Measurements from ENCODE around the gene MYO1A. TPM values are rescaled to one million over a fixed set of nuclear protein-coding genes. Genes with fewer than 3 reads are reported as not detected.

The MYO1A gene
- total and polyA plus RNA-seq, 12 donors: 0.01 to 0.08 TPM; not detected in 10

DNA sequence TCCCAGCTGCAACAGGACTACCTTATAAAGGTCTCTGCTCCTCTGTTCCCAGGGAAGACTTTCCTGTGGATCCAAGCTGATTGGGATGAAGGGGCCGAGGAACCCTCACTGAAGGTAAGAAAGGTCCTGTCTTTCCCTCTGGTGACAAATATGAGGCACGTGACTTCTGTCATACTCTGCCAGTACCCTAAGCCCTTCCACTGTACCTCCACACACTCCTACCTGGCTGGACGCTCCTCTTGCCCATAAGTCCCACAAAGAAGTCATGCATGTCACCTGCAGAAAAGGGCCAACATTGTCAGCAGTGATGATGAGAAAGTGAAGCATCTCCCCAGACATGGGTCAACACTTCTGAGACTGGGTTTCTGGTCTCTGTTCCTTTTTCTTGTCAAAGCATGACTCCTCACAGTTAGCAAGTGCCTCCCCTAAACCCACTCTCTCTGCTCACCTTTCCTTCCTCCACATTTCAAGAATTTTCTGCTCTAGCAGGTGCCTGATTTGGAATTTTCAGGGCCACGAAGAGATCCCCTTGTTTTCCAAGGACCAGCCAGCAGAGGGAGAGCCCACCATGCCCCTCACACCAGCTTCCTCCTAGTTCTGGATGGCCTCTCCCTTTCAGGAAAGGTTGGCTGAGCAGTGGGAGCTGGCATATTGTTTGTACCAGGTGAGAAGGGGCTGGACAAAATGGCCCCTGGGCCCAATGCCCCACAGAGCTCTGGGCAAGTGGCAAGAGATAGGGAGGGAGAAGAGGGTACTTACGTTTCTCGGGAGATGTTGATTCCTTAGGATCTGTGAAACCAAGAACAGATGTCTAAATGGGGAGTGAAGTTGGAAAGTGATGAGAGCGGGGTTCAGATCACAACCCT lies 37.1 kb downstream of the MYO1A start:
- no peak for TF ChIP-seq CTCF (IDR thresholded peaks at IDR 0.05)
- WGBS, 2 donors: 80 to 83% methylated on average over 7 of the region's 7 CpGs
- H3K9me3 ChIP-seq: no peaks in the 10 kb centered on the region
- ATAC-seq (no peak), DNase-seq (no peak)
- no peaks in the 10 kb centered on the region for H3K36me3 ChIP-seq
- intact Hi-C loops (cut with DNase I): loop anchor here in 4 of 10 donors (5.0 to 10.0 kb wide), 2 partner anchors 44 to 102 kb away; partner anchors contain the start of gene STAT6 (in 1 of the 4)
- H3K27ac ChIP-seq: no peak overlapping the region
- peaks cover 0 to 3% (median 0%) of the 10 kb centered on the region in 9 donors for H3K4me1 ChIP-seq
- H3K4me3 ChIP-seq: no peak overlapping the region
- H3K27me3 ChIP-seq: peaks cover 0 to 44% (median 34%) of the 10 kb centered on the region in 7 donors

DNA sequence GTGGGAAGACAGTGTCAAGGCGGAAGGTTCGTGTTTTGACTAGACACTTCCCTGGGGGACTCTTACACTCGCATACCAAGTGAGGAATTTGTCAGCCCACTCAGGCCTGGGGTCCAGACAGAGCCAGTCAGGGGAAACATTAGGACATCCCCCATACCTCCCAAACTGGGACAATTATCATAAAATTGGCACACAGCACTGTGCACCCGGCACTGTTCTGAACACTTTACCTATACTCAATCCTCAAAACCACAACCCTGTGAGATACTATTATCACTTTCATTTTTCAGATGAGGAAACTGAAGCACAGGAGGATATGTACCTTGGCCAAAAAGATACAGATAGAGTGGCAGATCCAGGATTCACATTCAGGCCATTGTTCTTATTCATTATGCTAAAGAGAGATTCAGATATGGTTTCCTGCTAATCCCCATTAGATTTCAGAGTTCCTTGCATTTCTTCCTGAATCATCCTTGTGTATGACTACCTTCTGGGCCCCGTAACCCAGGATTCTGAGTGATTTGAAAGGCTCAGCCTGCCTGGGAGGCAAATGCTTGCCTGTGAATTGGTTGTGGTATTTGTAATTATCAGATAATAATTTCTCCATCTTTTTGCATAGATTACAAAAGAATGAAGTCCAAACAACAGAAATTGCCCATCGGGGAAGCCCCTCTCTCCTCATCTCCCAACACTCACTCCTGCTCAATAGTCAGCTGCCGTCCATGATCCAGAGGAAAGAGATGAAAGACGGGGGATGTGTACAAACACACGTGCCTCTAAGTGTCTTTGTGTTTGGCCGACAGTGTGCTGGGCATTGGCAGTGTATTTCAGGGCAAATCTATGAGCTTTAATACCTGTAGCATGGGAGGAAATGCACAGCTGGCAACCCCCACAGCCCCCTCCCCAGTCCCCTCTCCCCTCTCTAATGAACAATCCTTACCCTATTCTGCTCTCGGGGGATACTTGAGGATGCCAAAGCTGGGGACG lies 38.2 kb downstream of the MYO1A start:
- peaks cover 0 to 38% (median 34%) of the 10 kb centered on the region in 7 donors for H3K27me3 ChIP-seq
- ATAC-seq: no peak
- no peak for TF ChIP-seq CTCF (IDR thresholded peaks at IDR 0.05)
- WGBS, 2 donors: 54 to 58% methylated on average over 12 of the region's 12 CpGs
- no peaks in the 10 kb centered on the region for H3K36me3 ChIP-seq
- DNase-seq: no peak
- H3K27ac ChIP-seq: no peak overlapping the region
- no peaks in the 10 kb centered on the region for H3K9me3 ChIP-seq
- intact Hi-C loops (cut with DNase I): loop anchor here in 4 of 10 donors (5.0 to 10.0 kb wide), 2 partner anchors 46 to 103 kb away; partner anchors contain the start of gene STAT6 (in 1 of the 4)
- H3K4me3 ChIP-seq: no peak overlapping the region
- peaks cover 0 to 9% (median 3%) of the 10 kb centered on the region in 9 donors for H3K4me1 ChIP-seq

- 54 to 62% methylated on average over 4 of the region's 4 CpGs for WGBS, 2 donors
Measured at GRCh38 chr12:57010627-57011247, 39.2 kb downstream of the MYO1A start.

More at GRCh38 chr12:57010627-57011247, 39.2 kb downstream of the MYO1A start:
- peaks cover 0 to 13% (median 7%) of the 10 kb centered on the region in 9 donors for H3K4me1 ChIP-seq
- intact Hi-C loops (cut with DNase I): loop anchor here in 4 of 10 donors (5.0 to 10.0 kb wide), 2 partner anchors 47 to 104 kb away; partner anchors contain the start of gene STAT6 (in 1 of the 4)
- no peaks in the 10 kb centered on the region for H3K36me3 ChIP-seq
- TF ChIP-seq CTCF (IDR thresholded peaks at IDR 0.05): no peak
- H3K9me3 ChIP-seq: no peaks in the 10 kb centered on the region
- DNase-seq (no peak), ATAC-seq (no peak)
- no peak overlapping the region for H3K4me3 ChIP-seq
- no peak overlapping the region for H3K27ac ChIP-seq
- H3K27me3 ChIP-seq: peaks cover 0 to 28% (median 24%) of the 10 kb centered on the region in 7 donors
